ENCODE data around the gene TIMM17A.
"Not testable (repeated sequence)": the region's sequence is repeated elsewhere in the genome, so short reads cannot be mapped to it uniquely, and the experiment has no call there.

The TIMM17A gene

DNA sequence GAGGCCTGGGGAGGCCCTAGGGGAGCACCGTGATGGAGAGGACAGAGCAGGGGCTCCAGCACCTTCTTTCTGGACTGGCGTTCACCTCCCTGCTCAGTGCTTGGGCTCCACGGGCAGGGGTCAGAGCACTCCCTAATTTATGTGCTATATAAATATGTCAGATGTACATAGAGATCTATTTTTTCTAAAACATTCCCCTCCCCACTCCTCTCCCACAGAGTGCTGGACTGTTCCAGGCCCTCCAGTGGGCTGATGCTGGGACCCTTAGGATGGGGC is 60.3 kb downstream of the TIMM17A start:
- Mint-ChIP-seq H3K4me3 (no peak overlapping the region), H3K9me3 (no peaks in the 10 kb centered on the region), H3K4me1 (peaks cover 25% of the 10 kb centered on the region), H3K36me3 (ENCODE audit: low read depth) (no peaks in the 10 kb centered on the region), H3K27ac (peak overlapping the region in 1 of 3 experiments; percentile 64), H3K27me3 (ENCODE audit: low read depth) (peaks cover 12% of the 10 kb centered on the region)
- no peak for TF ChIP-seq CTCF (IDR thresholded peaks at IDR 0.05; ENCODE audit: unreplicated experiment in 3 of 3)

DNA sequence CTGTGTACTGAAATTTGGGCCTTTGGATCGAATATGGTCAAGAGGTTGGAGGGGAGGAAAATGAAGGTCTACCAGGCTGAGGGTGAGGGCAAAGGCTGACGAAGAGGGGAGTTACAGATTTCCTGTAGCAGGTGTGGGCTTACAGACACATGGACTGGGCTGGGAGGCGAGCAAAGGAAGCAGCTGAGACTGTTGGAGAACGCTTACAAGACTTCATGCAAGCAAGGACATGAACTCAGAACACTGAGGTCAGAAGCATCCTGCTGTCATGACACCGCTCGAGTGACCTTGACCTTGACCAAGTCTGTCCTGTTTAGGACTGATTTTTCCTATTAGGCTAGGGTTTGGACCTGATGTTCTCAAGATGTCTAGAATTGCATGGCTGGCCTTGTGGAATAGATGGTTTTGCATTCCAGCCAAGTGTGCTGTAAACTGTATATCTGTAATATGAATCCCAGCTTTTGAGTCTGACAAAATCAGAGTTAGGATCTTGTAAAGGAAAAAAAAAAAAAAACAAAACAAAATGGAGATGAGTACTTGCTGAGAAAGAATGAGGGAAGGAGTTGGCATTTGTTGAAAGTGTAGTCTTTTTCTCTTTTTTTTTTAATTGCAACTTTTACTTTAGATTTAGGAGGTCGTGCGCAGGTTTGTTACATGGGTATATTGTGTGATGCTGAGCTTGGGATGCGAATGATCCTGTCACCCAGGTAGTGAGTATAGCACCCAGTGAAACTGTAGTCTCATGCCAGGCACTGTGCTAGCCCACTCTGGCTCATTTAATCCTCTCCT is 60.9 kb downstream of the TIMM17A start:
- TF ChIP-seq CTCF (IDR thresholded peaks at IDR 0.05; ENCODE audit: unreplicated experiment in 3 of 3), result no peak
- Mint-ChIP-seq H3K9me3 (no peaks in the 10 kb centered on the region), H3K4me3 (peak overlapping the region in 1 of 3 experiments; percentile 28)

DNA sequence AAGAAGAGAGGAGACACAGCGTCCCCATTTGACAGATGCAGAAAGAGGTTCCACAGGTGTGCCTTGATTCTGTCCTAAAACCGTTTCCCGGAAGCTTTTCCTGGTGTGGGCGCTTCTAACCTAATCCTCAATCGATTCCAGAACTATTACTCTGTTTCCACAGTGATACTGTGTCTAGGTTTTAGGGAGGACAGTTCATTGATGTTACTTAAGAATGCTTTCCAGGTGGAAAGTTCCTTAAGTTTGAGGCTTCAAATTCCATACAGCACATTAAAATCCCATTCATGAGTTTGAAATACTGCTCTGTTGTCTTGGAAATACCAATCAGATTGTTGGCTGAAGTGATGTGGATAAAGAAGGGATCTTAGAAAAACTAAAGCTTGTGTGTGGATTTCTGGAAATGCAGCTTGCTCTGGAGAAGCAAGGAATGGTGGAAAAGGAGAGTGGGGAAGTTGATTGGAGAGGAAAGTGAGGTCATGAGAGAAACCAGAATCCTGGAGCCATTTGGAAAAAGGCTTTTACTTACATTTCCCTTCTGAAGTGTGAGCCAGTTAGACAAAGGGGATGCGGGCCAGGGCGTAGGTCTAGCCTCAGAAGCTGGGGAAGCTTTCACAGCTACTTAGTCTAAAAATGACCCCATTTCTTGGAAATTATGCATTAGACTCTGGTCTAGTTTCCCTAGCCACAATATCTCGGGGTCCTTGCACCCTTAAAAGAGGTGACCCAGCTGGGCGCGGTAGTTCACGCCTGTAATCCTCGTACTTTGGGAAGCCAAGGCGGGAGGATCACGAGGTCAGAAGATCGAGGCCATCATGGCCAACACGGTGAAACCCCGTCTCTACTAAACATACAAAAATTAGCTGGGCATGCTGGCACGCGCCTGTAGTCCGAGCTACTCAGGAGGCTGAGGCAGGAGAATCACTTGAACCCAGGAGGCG is 61.8 kb downstream of the TIMM17A start:
- H3K27ac Mint-ChIP-seq, result peak overlapping the region; percentile 26 to 64 (median 60)
- H3K4me1 Mint-ChIP-seq, result peaks cover 25% of the 10 kb centered on the region
- H3K36me3 Mint-ChIP-seq (ENCODE audit: low read depth), result no peaks in the 10 kb centered on the region
- H3K27me3 Mint-ChIP-seq (ENCODE audit: low read depth), result peaks cover 18% of the 10 kb centered on the region
- no peak for TF ChIP-seq CTCF (IDR thresholded peaks at IDR 0.05; ENCODE audit: unreplicated experiment in 3 of 3)
- no peaks in the 10 kb centered on the region for H3K9me3 Mint-ChIP-seq
- H3K4me3 Mint-ChIP-seq, result no peak overlapping the region

More for the DNA sequence above, 60.9 kb downstream of the TIMM17A start:
- Mint-ChIP-seq H3K4me1 (peaks cover 25% of the 10 kb centered on the region), H3K36me3 (ENCODE audit: low read depth) (no peaks in the 10 kb centered on the region), H3K27ac (peak overlapping the region; percentile 5 to 89 (median 64)), H3K27me3 (ENCODE audit: low read depth) (peaks cover 17% of the 10 kb centered on the region)

DNA sequence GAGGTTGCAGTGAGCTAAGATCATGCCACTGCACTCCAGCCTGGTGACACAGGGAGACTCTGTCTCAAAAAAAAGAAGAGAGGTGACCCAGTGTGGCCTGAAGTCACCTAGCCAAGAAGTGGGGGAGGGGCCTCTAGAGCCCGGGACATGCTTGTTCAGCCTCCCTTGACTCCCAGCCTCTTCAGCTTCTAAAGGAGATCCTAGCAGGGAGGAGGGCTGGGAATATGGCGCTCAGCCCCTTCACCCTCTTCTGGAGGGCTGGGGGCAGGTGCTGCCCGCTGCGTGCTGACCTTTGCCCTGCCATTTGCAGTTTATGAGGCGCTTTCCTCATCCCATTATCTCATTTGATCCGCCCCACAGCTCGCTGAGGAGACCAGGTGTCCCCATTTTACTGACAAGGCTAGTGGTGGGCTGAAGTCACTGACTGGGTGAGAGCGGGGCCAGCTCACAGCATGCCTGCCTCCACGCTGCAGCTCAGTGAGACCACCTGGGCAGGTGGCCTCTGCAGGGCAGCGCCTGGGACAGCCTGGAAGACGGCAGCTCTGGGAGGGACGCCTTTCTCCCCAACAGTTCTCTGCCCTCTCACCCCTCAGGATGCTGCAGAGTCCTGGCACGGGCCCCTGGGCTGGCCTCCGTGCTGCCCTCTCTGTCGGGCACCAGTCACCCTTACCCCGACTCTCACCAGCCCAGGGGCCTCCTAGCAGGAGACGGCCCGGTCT is 62.6 kb downstream of the TIMM17A start:
- H3K27me3 Mint-ChIP-seq (ENCODE audit: low read depth), result peaks cover 18% of the 10 kb centered on the region
- H3K36me3 Mint-ChIP-seq (ENCODE audit: low read depth), result no peaks in the 10 kb centered on the region
- H3K4me1 Mint-ChIP-seq, result peaks cover 28% of the 10 kb centered on the region
- H3K27ac Mint-ChIP-seq, result peak overlapping the region in 1 of 3 experiments; percentile 89
- H3K4me3 Mint-ChIP-seq, result no peak overlapping the region
- TF ChIP-seq CTCF (IDR thresholded peaks at IDR 0.05; ENCODE audit: unreplicated experiment in 3 of 3), result no peak
- no peaks in the 10 kb centered on the region for H3K9me3 Mint-ChIP-seq

- no peak for TF ChIP-seq CTCF (IDR thresholded peaks at IDR 0.05; ENCODE audit: unreplicated experiment in 3 of 3)
- H3K27me3 Mint-ChIP-seq (ENCODE audit: low read depth), result peaks cover 18% of the 10 kb centered on the region
- H3K9me3 Mint-ChIP-seq, result no peaks in the 10 kb centered on the region
- H3K4me3 Mint-ChIP-seq, result peak overlapping the region in 2 of 3 experiments; percentile 18 to 30
- no peaks in the 10 kb centered on the region for H3K36me3 Mint-ChIP-seq (ENCODE audit: low read depth)
- peaks cover 31% of the 10 kb centered on the region for H3K4me1 Mint-ChIP-seq
- H3K27ac Mint-ChIP-seq, result peak overlapping the region; percentile 16 to 89 (median 54)
These were observed 63.3 kb downstream of the TIMM17A start for GRCh38 chr1:202018468-202019234.

- Mint-ChIP-seq H3K4me1 (peaks cover 31% of the 10 kb centered on the region), H3K27me3 (ENCODE audit: low read depth) (peaks cover 18% of the 10 kb centered on the region), H3K27ac (peak overlapping the region; percentile 16 to 89 (median 54)), H3K4me3 (peak overlapping the region in 1 of 3 experiments; percentile 30)
- not testable (repeated sequence) for H3K36me3 Mint-ChIP-seq (ENCODE audit: low read depth); H3K9me3 Mint-ChIP-seq
These were observed 63.9 kb downstream of the TIMM17A start for GRCh38 chr1:202019235-202019558.

All from nephron (organoid).